HG02870 (cell line): ENCODE measurements around the gene HTR2B.
"Not testable (repeated sequence)": the region's sequence is repeated elsewhere in the genome, so short reads cannot be mapped to it uniquely, and the experiment has no call there.

Experiments
- ATAC-seq: cut with Tn5 transposase; IDR thresholded peaks from one replicate; pipeline ENCODE4 v1.9.1; 2021; ENCODE audit warnings: mild to moderate bottlenecking, moderate library complexity; ENCODE audit not compliant: unreplicated experiment

Gene HTR2B

GRCh38 chr2:231099918-231100317 lies 24.9 kb downstream of the HTR2B start:
- ATAC-seq, result no peak

- ATAC-seq, result no peak
Measured at GRCh38 chr2:231094736-231095346, 30.0 kb downstream of the HTR2B start.

GRCh38 chr2:231093933-231094332 lies 30.9 kb downstream of the HTR2B start:
- ATAC-seq, result no peak

GRCh38 chr2:231088754-231089153 lies 36.1 kb downstream of the HTR2B start:
- no peak for ATAC-seq

GRCh38 chr2:231084565-231084964 lies 40.3 kb downstream of the HTR2B start:
- ATAC-seq, result no peak

GRCh38 chr2:231069379-231070054 lies 55.3 kb downstream of the HTR2B start:
- ATAC-seq, result no peak

- no peak for ATAC-seq
Measured at GRCh38 chr2:231068525-231069222, 56.2 kb downstream of the HTR2B start.

- ATAC-seq, result not testable (repeated sequence)
Measured at GRCh38 chr2:231067531-231067930, 57.3 kb downstream of the HTR2B start.

GRCh38 chr2:231065966-231066365 lies 58.9 kb downstream of the HTR2B start:
- no peak for ATAC-seq

GRCh38 chr2:231063347-231063746 lies 61.5 kb downstream of the HTR2B start:
- no peak for ATAC-seq

- ATAC-seq, result no peak
Measured at GRCh38 chr2:231062776-231063175, 62.1 kb downstream of the HTR2B start.

- ATAC-seq, result no peak
Measured at GRCh38 chr2:231059756-231060155, 65.1 kb downstream of the HTR2B start.

- no peak for ATAC-seq
Measured at GRCh38 chr2:231058761-231059550, 65.9 kb downstream of the HTR2B start.
